Adrenal gland (tissue), 5 donors: ENCODE measurements around the gene CPT1A.

Experiments used
- POLR2A ChIP-seq, 2 donors: fragments of 450-650 bp; IDR thresholded peaks; one replicate each; pipeline ENCODE4 v1.6.1; 2017; ENCODE audit warnings: antibody characterized with exemption in 2 of 2, mild to moderate bottlenecking in 2 of 2, moderate library complexity in 1 of 2
- TF ChIP-seq, protein P1 (sequence below), 6 experiments: fragments of 450-650 bp in 4 of 6; fragments of 200-600 bp in 2 of 6; sonication (generic) in 1 of 6; IDR thresholded peaks; 1 replicate in 5 of 6; 2 replicates in 1 of 6; pipeline versions ENCODE4 v1.5.1 to v1.8.0; 2016 to 2021; ENCODE audit warnings: antibody characterized with exemption in 6 of 6, mild to moderate bottlenecking in 2 of 6, moderate library complexity in 1 of 6
- donor health status: DM: no; HTN: no; CAD: no.

DNA sequence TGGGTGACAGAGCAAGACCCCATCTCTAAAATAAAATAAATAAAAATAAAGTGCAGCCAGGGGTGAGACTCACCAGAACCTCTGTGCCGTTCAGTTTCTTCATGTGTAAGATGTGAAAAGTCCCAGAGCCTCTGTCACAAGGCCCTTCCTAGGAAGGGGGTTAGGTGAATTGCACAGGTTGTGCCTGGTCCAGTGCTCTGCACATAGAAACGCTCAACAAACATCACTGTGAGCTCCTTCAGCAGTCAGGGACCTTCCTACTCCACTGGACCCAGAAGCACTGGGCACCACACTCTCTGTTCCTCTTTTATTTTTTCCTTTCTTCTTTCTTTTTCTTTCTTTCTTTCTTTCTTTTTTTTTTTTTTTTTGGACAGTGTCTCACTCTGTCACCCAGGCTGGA, 39.6 kb upstream of the CPT1A start:
- no peak for TF ChIP-seq POLR2A (IDR thresholded peaks at IDR 0.05)
- TF ChIP-seq, protein P1, sequence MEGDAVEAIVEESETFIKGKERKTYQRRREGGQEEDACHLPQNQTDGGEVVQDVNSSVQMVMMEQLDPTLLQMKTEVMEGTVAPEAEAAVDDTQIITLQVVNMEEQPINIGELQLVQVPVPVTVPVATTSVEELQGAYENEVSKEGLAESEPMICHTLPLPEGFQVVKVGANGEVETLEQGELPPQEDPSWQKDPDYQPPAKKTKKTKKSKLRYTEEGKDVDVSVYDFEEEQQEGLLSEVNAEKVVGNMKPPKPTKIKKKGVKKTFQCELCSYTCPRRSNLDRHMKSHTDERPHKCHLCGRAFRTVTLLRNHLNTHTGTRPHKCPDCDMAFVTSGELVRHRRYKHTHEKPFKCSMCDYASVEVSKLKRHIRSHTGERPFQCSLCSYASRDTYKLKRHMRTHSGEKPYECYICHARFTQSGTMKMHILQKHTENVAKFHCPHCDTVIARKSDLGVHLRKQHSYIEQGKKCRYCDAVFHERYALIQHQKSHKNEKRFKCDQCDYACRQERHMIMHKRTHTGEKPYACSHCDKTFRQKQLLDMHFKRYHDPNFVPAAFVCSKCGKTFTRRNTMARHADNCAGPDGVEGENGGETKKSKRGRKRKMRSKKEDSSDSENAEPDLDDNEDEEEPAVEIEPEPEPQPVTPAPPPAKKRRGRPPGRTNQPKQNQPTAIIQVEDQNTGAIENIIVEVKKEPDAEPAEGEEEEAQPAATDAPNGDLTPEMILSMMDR (IDR thresholded peaks at IDR 0.05), result no peak
